ENCODE measurements around the gene IFI6. TPM values are rescaled to one million over a fixed set of nuclear protein-coding genes. Genes with fewer than 3 reads are reported as not detected.

The IFI6 gene
- total and polyA plus RNA-seq, 2 donors (not counting 1 experiment from before 2014, with no cell fraction given) = 11.7 to 12.0 TPM

DNA sequence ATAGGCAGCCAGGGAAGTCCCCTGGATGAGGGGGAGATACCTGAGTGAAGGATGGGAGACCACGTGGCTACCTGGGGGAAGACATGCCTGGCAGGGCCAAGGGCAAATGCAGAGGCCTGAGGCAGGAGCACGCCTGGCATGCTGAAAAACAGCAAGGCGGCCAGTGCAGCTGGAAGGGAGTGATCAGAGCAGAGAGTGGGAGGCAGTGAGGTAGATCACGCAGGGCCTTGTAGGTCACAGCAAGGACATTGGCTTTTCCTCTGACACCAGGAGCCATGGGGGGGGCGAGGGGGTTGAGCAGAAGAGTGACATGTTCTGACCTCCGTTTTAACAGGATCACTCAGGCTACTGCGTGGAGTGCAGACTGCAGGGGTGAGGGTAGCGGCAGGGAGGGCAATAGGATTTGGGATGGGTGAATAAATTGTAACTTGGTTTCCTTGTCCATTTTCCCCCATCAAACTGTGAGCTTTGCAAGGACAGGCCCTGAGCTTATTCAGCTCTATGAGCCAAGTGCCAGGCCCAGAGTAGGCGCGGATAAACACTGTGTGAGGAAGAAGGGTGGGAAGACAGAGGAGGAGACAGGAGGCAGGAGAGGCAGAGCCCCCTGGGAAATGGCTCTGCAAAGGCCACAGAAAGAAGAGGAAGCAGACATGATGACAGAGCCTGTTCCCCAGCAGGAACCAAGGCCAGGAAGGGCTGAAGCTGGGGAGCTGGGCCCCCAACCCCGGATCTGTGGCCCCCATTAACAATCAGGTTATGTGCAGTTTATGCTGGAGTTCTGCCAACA lies 16.6 kb downstream of the IFI6 start:
- Histone ChIP-seq H2AFZ (ENCODE audit: insufficient read depth, low read depth, low read length, poor library complexity, severe bottlenecking) (no peak overlapping the region), H3K9ac (ENCODE audit: low read length) (no peak overlapping the region), H3K4me2 (replicated peaks; ENCODE audit: low read depth, low read length, poor library complexity, severe bottlenecking) (no peak overlapping the region), H3K4me3 (ENCODE audit: control extremely low read depth in 1 of 5, extremely low read depth in 1 of 5, insufficient read depth in 1 of 5, low read depth in 2 of 5, low read length in 4 of 5) (no peak overlapping the region), H3K9me3 (ENCODE audit: control extremely low read depth in 1 of 3, control insufficient read depth in 2 of 3, insufficient read depth in 1 of 3, low read length in 2 of 3) (no peaks in the 10 kb centered on the region), H4K20me1 (ENCODE audit: control insufficient read depth, insufficient read depth, low read length, poor library complexity, severe bottlenecking) (no peaks in the 10 kb centered on the region), H3K27ac (ENCODE audit: low read length in 2 of 2) (no peak overlapping the region), H3K79me2 (ENCODE audit: control insufficient read depth, insufficient read depth, low read length) (no peaks in the 10 kb centered on the region), H3K36me3 (replicated peaks in 1 of 2; ENCODE audit: control extremely low read depth in 1 of 2, control insufficient read depth in 1 of 2, extremely low read depth in 1 of 2, insufficient read depth in 2 of 2, low read length in 1 of 2) (no peaks in the 10 kb centered on the region), H3K27me3 (replicated peaks in 1 of 4; ENCODE audit: control extremely low read depth in 1 of 4, control insufficient read depth in 3 of 4, insufficient read depth in 4 of 4, low read length in 3 of 4) (no peaks in the 10 kb centered on the region), H3K4me1 (ENCODE audit: control insufficient read depth in 2 of 2, insufficient read depth in 2 of 2, low read length in 2 of 2) (peaks cover 16 to 40% of the 10 kb centered on the region in 2 donors)
- H3K27me3 Mint-ChIP-seq = no peaks in the 10 kb centered on the region
- H3K27ac Mint-ChIP-seq = peak overlapping the region; percentile 64
- peaks cover 33% of the 10 kb centered on the region for H3K4me1 Mint-ChIP-seq
- intact Hi-C loops (cut with micrococcal nuclease) = no loop called here
- ChIA-PET CTCF (interaction anchor here (1.5 to 2.4 kb wide), 3 partner anchors 9 to 47 kb away, joined by 7 to 15 read pairs (median 10); no protein-coding TSS in a partner anchor), POLR2A (interaction anchor here (1.3 to 1.6 kb wide), 2 partner anchors 24 to 30 kb away, joined by 3 read pairs; no protein-coding TSS in a partner anchor)
- H3K4me3 Mint-ChIP-seq = no peak overlapping the region
- no peak for DNase-seq
- no peak for TF ChIP-seq EZH2 (IDR thresholded peaks at IDR 0.05; ENCODE audit: borderline replicate concordance, insufficient read depth, low read depth, low read length, poor library complexity, severe bottlenecking)
- TF ChIP-seq, protein P1, sequence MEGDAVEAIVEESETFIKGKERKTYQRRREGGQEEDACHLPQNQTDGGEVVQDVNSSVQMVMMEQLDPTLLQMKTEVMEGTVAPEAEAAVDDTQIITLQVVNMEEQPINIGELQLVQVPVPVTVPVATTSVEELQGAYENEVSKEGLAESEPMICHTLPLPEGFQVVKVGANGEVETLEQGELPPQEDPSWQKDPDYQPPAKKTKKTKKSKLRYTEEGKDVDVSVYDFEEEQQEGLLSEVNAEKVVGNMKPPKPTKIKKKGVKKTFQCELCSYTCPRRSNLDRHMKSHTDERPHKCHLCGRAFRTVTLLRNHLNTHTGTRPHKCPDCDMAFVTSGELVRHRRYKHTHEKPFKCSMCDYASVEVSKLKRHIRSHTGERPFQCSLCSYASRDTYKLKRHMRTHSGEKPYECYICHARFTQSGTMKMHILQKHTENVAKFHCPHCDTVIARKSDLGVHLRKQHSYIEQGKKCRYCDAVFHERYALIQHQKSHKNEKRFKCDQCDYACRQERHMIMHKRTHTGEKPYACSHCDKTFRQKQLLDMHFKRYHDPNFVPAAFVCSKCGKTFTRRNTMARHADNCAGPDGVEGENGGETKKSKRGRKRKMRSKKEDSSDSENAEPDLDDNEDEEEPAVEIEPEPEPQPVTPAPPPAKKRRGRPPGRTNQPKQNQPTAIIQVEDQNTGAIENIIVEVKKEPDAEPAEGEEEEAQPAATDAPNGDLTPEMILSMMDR (IDR thresholded peaks at IDR 0.05) = no peak
- WGBS (ENCODE audit: insufficient coverage) = 89% methylated on average over 11 of the region's 11 CpGs
- no peak for ATAC-seq (ENCODE audit: low read depth)
- H3K9me3 Mint-ChIP-seq (ENCODE audit: insufficient read depth) = no peaks in the 10 kb centered on the region

All from B cell (primary cell).